GM10248 (cell line): ENCODE results near the gene PCNT.
"Not testable (repeated sequence)": the region's sequence is repeated elsewhere in the genome, so short reads cannot be mapped to it uniquely, and the experiment has no call there.

Experiments used
- CTCF ChIA-PET: fragments of 300-600 bp; sonication (Branson Sonifier 250); formaldehyde crosslinking; extraction: SDS; loops from one replicate; lab custom pipeline; 2021; ENCODE audit warnings: antibody characterized with exemption; lab: Yijun Ruan, JAX
- POLR2A ChIA-PET: fragments of 350-650 bp; sonication (Branson Sonifier 250); formaldehyde crosslinking; extraction: SDS; loops from one replicate; lab custom pipeline; 2020; ENCODE audit warnings: antibody characterized with exemption; lab: Yijun Ruan, JAX
- DNase-seq: peaks from one replicate; pipeline ENCODE4 v3.0.0; 2012; ENCODE audit errors: extremely low spot score
- CTCF ChIP-seq: IDR thresholded peaks from 2 replicates; pipeline ENCODE4 v1.5.1; 2012; ENCODE audit warnings: mild to moderate bottlenecking, low read depth; ENCODE audit errors: extremely low read depth, missing control alignments, control extremely low read depth

The PCNT gene

GRCh38 chr21:46439906-46440305 is 116.0 kb downstream of the PCNT start:
- ChIA-PET CTCF (interaction anchor here (1.6 kb wide), 1 partner anchor 12 kb away, joined by 4 read pairs; no protein-coding TSS in a partner anchor), POLR2A (no interaction called here)
- no peak for TF ChIP-seq CTCF
- no peak for DNase-seq

- ChIA-PET POLR2A (no interaction called here), CTCF (no interaction called here)
- TF ChIP-seq CTCF: no peak
- no peak for DNase-seq
These were observed 117.4 kb downstream of the PCNT start for GRCh38 chr21:46441331-46441730.

GRCh38 chr21:46441961-46442498 is 118.1 kb downstream of the PCNT start:
- ChIA-PET POLR2A (no interaction called here), CTCF (no interaction called here)
- DNase-seq: no peak
- TF ChIP-seq CTCF: no peak

GRCh38 chr21:46442938-46443337 is 119.0 kb downstream of the PCNT start:
- TF ChIP-seq CTCF: no peak
- DNase-seq: no peak
- ChIA-PET CTCF (interaction anchor here (0.9 kb wide), 1 partner anchor 20 kb away, joined by 3 read pairs; no protein-coding TSS in a partner anchor), POLR2A (no interaction called here)

- no peak for TF ChIP-seq CTCF
- DNase-seq: no peak
- CTCF ChIA-PET: interaction anchor here (1.5 kb wide), 1 partner anchor 25 kb away, joined by 3 read pairs; no protein-coding TSS in a partner anchor
- POLR2A ChIA-PET: no interaction called here
These were observed 120.0 kb downstream of the PCNT start for GRCh38 chr21:46443910-46444309.

GRCh38 chr21:46448108-46448507 is 124.2 kb downstream of the PCNT start:
- no peak for TF ChIP-seq CTCF
- DNase-seq: no peak
- ChIA-PET POLR2A (no interaction called here), CTCF (no interaction called here)

- CTCF ChIA-PET, DNase-seq, POLR2A ChIA-PET: not testable (repeated sequence)
These were observed 124.9 kb downstream of the PCNT start for GRCh38 chr21:46448855-46449254.
